ENCODE measurements around the gene WNT4. TPM values are rescaled to one million over a fixed set of nuclear protein-coding genes. Genes with fewer than 3 reads are reported as not detected.

WNT4 gene
- total RNA-seq: 0.38 TPM
- long read RNA-seq: 0 reads

DNA sequence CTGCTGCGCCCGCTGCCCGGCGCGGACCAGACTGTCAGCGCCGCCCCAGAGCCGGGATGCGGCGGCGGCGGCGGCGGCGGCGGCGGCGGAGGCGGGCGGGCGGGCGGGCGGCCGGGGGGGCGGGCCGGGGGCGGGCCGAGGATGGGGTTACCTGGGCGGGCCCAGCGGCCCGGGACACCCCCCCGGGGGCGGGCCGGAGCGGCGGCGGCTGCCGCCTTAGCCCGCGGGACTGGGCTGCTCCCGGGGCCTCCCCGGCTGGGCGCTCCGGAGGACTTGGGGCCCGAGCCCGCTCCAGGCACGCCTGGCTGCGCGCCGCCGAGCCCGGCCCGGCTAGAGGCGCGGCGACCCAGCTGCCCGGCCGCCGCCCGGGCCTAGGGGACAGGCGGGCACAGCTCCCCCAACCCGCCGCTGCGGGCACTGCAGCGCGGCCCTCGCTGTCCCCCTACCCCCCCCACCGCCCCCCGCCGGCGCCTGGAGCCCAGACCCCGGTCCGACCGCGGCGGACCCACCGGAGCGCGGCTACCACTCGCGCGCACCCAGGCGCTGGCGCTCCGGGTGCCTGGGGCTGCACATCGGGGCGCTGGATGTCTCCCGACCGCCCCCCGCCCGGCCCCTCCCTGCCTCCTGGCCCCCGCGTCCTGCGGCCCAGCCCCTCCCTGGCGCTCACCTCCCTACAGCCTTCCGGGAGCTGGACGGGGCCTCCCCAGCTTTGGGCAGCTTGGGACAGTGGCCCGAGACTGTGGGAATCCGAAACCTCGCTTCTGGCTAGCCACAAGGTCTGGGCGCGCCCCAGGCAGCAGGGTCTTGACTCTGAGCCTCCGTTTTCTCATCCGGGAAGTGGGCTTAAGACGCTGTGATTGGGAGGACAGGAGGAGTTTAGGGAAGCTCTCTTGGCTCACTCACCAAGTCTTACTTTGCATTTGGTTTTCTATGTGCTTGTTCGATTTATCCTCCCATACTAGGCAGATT is at the start of gene WNT4:
WNT4 (minus strand) TSS at position 33 of the 969 bp plus-strand sequence. CDS start 175 bp downstream, outside the sequence.
- no peak for DNase-seq (ENCODE audit: low spot score)

DNA sequence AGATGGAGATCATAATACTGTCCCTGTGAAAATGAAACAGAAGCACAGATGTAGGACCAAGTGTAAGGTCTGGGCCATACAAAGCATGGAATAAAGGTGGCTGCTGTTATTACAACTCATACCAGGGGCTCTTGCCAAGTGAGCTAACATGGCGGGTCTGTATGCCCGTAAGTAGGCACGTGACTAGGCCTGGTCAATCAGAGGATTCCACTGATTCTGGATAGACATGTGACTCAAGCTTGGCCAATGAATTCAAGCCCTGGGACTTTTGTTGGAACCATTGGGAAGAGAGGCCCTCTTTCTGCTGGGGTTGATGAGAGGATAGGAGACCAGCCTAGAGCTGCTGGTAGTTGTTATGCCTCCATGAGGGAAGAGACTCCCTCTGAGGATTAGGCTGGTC is 47.8 kb upstream of the WNT4 start:
- intact Hi-C loops (cut with DNase I): no loop called here
- DNase-seq (ENCODE audit: low spot score): no peak

More for the DNA sequence above, at the start of gene WNT4:
- intact Hi-C loops (cut with DNase I): no loop called here

- intact Hi-C loops (cut with DNase I): no loop called here
- no peak for DNase-seq (ENCODE audit: low spot score)
Measured at GRCh38 chr1:22190251-22190650, 47.4 kb upstream of the WNT4 start.

- DNase-seq (ENCODE audit: low spot score): no peak
- intact Hi-C loops (cut with DNase I): no loop called here
Measured at GRCh38 chr1:22189619-22190018, 46.7 kb upstream of the WNT4 start.

- intact Hi-C loops (cut with DNase I): no loop called here
- DNase-seq (ENCODE audit: low spot score): no peak
Measured at GRCh38 chr1:22188914-22189313, 46.0 kb upstream of the WNT4 start.

DNA sequence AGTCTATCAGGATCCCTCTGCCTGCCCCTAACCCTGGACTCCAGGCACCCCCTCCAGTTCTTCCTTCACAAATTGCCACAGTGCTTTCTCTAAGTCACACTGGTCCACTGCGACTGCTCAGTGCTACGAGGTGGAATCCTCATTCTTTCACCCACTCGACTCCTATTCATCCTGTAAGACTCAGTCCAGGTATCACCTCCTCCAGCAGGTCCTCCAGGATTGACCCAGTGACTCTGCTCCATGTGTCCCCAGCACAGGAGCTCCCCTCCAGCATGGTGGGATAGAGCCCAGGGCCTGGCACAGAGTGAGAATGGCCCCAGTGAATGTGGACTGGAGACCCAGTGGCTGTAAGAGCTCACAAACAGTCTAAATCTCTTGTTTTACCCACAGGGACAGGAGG is 45.5 kb upstream of the WNT4 start:
- no peak for DNase-seq (ENCODE audit: low spot score)
- intact Hi-C loops (cut with DNase I): no loop called here

- intact Hi-C loops (cut with DNase I): no loop called here
Measured at GRCh38 chr1:22186311-22186710, 43.4 kb upstream of the WNT4 start.

DNA sequence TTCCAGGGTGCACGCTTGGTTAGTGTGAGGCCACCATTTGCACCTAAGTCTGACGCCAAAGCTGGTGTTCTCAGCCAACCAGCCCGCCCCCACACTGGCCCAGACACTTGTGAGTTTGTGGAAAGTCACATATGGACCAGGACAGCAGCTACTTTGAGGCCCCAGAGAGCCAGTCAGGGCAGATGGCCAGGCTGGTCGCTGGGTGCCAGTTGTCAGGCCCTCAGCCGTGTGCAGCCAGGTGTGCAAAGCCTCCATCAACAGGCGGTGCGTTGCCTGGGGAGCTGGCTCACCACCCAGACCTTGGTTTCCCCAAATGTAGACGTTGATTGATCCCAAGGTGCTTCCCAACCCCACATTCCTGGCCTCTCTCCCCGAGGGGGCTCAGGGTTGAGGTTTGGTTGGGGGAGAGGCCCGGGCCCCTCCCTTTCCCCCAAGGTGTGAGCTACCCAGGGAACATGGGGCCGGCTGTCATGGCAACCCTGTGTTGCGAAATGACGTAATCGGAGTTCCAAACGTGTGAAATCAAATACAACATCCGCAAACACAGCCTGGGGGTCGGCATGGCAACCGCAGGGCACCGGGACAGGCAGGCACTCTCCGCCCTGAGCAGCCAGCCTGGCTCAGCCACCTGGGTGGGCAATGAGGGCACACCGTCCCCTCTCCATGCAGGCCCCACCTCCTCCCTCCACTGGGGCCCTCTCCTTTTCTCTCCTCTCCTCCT is 42.2 kb upstream of the WNT4 start:
- intact Hi-C loops (cut with DNase I): no loop called here
- DNase-seq (ENCODE audit: low spot score): no peak

More at GRCh38 chr1:22186311-22186710, 43.4 kb upstream of the WNT4 start:
- DNase-seq (ENCODE audit: low spot score): no peak

GRCh38 chr1:22184454-22184853 is 41.6 kb upstream of the WNT4 start:
- intact Hi-C loops (cut with DNase I): no loop called here
- no peak for DNase-seq (ENCODE audit: low spot score)

- DNase-seq (ENCODE audit: low spot score): no peak
- intact Hi-C loops (cut with DNase I): no loop called here
Measured at GRCh38 chr1:22182715-22183114, 39.8 kb upstream of the WNT4 start.

DNA sequence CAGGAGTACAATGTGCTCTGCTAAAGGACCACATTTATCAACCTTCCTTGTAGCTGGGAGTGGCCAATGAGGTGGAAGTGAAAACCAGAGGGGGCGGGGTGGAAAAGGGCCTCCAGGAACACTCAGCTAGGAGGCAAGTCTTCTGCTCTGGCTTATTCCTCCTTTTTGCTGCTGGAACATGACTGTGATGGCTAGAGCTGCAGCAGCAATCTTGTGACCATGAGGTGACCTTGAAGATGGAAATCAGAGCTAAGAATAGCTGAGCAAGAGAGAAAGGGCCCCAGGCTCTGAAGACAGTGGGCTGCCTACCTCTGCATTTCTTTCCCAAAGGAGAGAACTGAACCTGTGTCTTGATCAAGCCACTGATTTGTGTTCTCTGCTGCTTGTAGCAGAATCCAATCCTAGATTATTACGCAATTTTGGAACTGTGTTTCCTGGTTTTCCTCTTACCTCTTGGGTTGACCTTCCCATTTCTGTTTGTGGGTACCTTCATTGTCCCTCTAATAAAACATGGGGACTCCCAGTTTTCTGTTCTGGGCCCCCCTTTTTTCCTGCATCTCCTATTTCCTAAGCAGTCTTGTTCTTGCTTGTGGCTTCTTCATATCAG is 36.4 kb upstream of the WNT4 start:
- DNase-seq (ENCODE audit: low spot score): no peak
- intact Hi-C loops (cut with DNase I): no loop called here

DNA sequence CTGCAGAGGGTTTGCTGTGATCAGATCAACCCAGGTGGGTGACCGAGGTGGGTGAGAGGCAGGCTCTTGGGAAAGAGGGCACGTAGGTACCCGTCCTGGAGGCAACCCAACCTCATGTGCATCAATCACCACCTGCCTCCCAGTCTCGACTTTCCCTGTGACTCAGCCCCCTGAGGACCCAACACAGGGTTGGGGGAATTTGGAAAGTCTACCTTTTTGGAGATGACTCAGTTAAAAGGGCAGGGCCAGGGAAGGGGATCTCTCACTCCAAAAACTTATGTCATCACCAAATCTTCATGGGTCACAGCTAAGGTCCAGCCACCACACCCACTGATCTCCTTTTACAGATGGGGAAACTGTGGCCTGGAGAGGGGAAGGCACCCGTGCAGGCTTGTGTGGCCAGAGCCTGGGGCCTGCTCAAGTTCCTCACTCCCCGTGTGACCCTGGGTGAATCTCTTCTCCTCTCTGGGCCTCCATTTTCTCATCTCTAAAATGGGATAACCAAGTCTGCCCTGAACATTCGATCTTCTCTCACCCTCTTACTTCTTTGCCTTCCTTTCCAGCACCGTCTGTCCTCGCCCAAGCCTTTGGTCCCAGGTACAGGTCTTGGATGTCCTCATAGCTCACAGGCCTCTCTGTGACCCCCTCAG is 34.6 kb upstream of the WNT4 start:
- intact Hi-C loops (cut with DNase I): no loop called here
- DNase-seq (ENCODE audit: low spot score): no peak

DNA sequence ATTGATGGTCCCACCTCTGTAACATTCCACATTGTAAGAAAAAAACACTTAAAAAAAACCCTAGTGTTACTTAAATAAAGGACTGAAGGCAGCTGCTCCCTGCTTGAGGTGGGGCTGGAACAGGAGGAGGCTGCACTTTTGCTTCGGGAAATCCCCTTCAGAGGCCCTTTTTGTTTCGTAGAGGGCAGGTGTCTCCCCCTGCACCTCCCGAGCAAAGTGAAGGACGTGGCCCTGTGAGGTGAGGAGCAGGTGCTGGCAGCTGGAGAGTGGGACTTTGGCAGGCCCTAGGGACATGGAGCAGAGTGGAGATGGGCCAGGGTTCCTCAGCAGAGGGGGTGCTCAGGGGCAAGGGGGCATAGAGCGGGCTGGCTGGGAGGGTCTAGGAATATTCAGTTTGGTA is 33.4 kb upstream of the WNT4 start:
- intact Hi-C loops (cut with DNase I): no loop called here
- no peak for DNase-seq (ENCODE audit: low spot score)

DNA sequence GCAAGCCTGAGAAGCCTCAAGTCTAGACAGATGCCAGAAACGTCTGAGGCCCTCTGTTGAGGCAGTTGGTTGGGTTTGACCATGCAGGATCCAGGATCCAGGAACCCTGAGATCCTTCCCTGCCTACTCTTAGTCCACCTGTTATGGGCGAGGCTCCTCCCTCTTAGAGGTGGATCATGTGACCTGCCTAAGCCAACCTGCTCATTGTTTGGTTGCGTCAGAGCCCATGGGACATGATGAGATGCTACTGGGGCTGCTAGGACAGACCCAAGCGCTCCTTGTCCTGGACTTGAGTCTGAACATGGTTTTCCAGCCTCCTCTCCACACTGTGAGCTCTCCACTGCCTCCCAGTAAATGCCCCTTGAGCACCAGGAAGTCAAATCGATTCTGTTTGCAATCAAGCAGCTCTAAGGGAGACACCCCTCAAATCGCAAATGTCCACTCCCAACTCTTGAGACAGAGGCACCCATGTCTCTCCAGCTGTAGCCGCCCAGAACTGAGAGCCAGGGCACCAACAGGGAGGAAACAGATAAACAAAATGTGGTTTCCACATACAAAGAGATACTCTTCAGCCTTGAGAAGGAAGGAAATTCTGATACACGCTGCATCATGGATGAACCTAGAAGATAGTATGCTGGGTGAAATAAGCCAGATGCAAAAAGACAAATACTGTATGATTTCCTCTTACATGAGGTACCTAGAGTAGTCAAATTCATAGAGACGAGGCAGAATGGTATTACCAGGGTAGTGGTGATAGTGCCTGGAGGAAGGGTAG is 31.7 kb upstream of the WNT4 start:
- no peak for DNase-seq (ENCODE audit: low spot score)
- intact Hi-C loops (cut with DNase I): no loop called here

DNA sequence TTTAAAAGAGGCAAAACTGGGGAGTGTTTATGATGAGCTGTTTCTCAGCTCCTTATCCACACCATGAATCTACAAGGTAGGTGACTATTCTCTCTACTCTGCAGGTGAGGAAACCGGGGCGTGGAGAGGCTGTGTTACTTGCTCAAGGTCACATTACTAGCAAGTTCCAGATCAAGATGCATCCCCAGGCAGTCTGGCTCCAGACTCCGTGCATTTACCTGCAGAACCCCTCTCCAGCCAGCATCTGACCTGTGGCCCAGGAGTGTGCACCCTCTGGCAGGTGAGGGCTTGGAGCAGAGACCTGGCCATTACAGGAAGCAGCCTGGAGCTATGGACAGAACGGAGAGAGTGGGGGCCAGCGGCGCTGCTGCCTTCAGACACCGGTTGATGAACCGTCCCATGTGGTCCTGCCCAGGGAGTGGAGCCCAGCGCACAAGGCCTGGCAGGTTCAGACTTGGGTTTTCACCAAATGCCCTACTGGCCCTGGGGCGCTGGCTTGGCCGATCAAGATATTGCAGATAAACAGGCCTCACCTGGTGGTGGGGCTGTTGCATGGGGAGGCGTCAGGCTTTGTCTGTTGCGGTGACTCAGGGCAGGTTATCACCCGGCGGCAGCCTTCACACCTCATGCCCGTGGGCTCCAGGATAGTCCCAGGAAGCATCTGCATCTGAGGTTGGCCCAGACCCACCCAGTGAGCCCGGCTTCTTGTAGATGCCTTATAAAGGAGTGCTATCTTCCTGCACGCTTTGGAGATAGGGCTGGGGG is 29.2 kb upstream of the WNT4 start:
- intact Hi-C loops (cut with DNase I): no loop called here
- DNase-seq (ENCODE audit: low spot score): no peak

DNA sequence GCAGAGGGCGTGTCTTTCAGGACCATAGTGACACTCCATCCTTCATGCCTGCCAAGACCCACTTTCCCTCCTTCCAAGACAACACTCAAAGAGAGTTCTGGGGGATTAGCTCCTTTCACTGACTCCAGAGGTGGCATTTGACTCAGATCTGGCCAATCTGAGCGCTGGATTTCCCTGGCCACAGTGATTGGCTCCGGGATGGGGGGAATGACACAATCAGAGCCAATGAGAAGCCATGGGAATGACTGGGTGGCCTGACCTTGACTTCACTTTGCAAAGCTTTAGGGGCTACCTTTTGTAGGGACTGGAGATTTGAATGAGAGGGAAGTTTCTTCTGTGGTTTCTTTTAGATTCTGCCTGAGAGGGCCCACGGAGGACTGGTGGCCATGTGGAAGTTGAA is 26.9 kb upstream of the WNT4 start:
- DNase-seq (ENCODE audit: low spot score): no peak
- intact Hi-C loops (cut with DNase I): no loop called here

DNA sequence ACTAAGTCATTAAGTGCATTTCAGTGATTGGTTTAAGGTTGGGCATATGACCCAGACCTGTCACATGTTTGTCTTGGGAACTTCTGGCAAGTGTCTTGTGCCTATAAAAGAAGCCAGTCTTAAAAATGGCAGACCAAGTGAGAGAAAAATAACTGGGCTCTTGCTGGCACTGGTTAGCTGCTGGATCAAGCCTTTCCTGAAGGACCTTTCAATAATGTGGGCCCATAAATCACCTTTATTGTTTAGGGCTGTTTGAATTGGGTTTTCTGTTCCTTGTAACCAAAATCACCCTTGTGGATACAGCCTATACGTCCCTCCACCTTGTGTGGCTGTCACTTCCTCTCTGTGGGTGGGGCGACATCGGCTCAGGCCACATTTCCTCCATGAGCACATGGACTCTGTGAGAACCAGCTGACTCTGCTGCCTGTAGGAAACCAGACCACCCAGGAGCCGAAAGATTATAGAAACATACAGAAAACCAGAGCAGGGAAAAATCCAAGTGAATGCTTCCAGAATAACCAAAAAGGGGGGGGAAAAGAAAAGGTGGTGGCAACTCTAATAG is 25.6 kb upstream of the WNT4 start:
- DNase-seq (ENCODE audit: low spot score): no peak
- intact Hi-C loops (cut with DNase I): no loop called here

GRCh38 chr1:22166439-22166838 is 23.5 kb upstream of the WNT4 start:
- intact Hi-C loops (cut with DNase I): no loop called here
- DNase-seq (ENCODE audit: low spot score): no peak

Data from cardiac septum (tissue), 1 donor.